GM12892 (cell line): ENCODE results near the gene TP73.

Experiments
- DNase-seq: peaks from one replicate; pipeline ENCODE4 v3.0.0; 2011; ENCODE audit not compliant: insufficient read length
- FAIRE-seq: peaks from 2 replicates; lab custom pipeline; 2011; peaks lifted over from hg19 to GRCh38; lab: Jason Lieb, UNC
- POLR2A ChIP-seq: IDR thresholded peaks from 2 replicates; pipeline ENCODE4 v1.6.1; 2011; ENCODE audit warnings: low read depth, low read length, control low read depth
- POLR2AphosphoS5 ChIP-seq: IDR thresholded peaks from 2 replicates; pipeline ENCODE4 v1.6.1; 2011; ENCODE audit warnings: low read depth, low read length, control low read depth
- TAF1 ChIP-seq: IDR thresholded peaks from 2 replicates; pipeline ENCODE4 v1.6.1; 2011; ENCODE audit warnings: low read depth, mild to moderate bottlenecking, control low read depth, low read length, borderline replicate concordance

Gene TP73

DNA sequence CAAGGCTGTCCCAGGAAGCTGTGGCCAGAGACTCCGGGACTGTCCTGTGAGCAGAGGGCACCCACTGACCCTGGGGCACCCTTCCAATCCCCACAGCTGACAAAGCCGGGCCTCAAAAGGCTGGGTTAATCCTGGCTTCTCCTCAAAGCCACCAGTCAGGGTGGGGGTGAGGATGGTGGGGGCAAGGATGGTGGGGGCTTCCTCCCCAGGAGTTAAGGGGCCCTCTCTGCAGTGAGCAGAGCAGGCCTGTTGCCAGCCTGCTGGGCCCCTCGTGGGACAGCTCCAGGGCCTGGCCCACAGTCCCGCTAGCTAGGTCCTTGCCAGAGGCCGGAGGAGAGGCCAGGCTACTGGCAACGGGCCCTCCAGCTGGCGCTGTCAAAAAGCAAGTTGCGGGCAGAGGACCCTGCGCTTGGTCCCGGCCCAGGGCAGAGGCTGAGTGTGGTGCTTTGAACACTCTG is 62.0 kb downstream of the TP73 start:
- DNase-seq (no peak), FAIRE-seq (no peak)
- no peak for TF ChIP-seq POLR2AphosphoS5
- TF ChIP-seq POLR2A = no peak
- TF ChIP-seq TAF1 = no peak

- DNase-seq = no peak
- no peak for FAIRE-seq
- no peak for TF ChIP-seq POLR2A
- no peak for TF ChIP-seq TAF1
- no peak for TF ChIP-seq POLR2AphosphoS5
These were observed 62.5 kb downstream of the TP73 start for GRCh38 chr1:3714814-3715213.

DNA sequence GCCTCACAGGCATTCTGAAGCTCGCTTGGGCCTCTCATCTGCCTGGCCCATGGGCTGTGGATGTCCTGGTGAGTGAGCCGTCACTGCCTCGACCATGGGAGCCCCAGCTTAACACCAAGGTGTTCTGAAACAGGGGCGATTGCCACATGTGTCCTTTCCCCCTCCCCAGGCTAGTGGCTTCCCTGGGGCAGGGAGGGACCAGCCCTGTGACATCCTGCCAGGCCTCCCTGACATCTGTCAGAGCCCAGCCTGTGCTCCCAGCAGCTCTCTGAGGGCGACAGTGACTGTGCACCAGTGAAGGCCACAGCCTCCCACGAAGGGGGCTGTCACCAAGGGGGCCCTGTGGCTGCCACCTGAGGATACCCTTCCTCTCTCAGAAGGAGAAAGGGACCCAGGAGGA is 64.0 kb downstream of the TP73 start:
- FAIRE-seq (no peak), DNase-seq (no peak)
- TF ChIP-seq TAF1 = no peak
- TF ChIP-seq POLR2AphosphoS5 = no peak
- no peak for TF ChIP-seq POLR2A

- TF ChIP-seq POLR2A (no peak), TAF1 (no peak), POLR2AphosphoS5 (no peak)
- FAIRE-seq (no peak), DNase-seq (no peak)
These were observed 64.9 kb downstream of the TP73 start for GRCh38 chr1:3717041-3717714.

GRCh38 chr1:3717715-3718601 is 65.6 kb downstream of the TP73 start:
- FAIRE-seq (no peak), DNase-seq (peak; percentile 87)
- no peak for TF ChIP-seq TAF1
- TF ChIP-seq POLR2AphosphoS5 = no peak
- no peak for TF ChIP-seq POLR2A

DNA sequence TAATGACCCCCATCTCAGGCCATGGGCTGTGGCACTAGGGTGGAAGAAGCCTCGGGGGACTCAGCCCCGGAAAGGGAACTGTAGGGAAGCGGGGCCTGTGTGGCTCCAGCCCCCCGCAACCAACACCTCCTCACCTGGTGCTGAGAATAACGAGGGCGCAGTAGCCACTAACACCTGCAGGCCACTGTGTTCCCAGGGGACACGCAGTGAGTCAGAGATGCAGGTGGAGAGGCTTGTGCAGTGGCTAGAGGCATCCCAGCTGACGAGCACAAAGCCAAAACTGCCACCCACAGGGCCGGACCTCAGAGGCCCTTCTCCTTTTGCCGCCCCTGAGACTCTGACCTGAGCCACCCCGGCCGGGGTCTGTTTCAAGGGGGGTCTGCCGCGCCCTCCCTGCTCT is 66.4 kb downstream of the TP73 start:
- FAIRE-seq = no peak
- TF ChIP-seq POLR2AphosphoS5 (no peak), POLR2A (no peak), TAF1 (no peak)
- DNase-seq = no peak

GRCh38 chr1:3721955-3722465 is 69.7 kb downstream of the TP73 start:
- DNase-seq (no peak), FAIRE-seq (no peak)
- TF ChIP-seq POLR2AphosphoS5 = no peak
- TF ChIP-seq TAF1 = no peak
- TF ChIP-seq POLR2A = no peak

GRCh38 chr1:3722846-3723245 is 70.5 kb downstream of the TP73 start:
- no peak for TF ChIP-seq POLR2A
- TF ChIP-seq TAF1 = no peak
- no peak for TF ChIP-seq POLR2AphosphoS5
- FAIRE-seq (no peak), DNase-seq (no peak)

DNA sequence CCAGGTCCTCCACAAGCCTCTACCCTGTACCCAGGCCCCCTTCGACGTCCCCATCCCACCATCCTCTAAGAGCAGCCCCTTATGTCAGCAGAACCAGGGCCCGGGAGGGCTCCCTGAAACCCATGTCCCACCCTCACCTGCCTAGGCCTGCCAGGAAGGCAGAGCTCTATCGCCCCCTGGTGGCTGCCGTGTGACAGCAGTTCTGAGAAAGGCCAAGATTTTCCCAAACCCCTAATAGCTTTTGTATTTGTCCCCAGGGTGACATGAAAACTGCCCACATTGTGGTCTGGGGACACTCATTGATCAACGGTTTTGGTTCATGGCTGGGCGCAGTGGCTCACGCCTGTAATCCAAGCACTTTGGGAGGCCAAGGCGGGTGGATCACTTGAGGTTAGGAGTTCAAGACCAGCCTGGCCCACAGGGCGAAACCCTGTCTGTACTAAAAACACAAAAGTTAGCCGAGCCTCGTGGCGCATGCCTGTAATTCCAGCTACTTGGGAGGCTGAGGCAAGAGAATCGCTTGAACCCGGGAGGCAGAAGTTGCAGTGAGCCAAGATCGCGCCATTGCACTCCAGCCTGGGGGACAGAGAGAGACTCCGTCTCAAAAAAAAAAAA is 72.2 kb downstream of the TP73 start:
- peak; percentile 72 for DNase-seq
- peak; percentile 76 for FAIRE-seq

DNA sequence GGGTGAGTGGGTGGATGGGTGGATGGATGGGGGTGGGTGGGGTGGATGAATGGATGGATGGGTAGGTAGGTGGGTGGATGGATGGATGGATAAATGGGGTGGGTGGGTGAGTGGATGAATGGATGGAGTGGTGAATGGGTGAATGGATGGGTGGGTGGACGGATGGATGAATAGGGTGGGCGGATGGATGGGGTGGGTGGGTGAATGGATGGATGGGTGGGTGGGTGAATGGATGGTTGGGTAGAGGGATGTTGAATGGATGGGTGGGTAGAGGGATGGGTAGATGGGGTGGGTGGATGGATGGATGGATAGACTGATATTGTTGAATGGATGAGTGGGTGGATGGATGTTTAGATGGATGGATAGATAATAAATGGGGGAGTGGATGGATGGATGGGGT is 73.0 kb downstream of the TP73 start:
- TF ChIP-seq POLR2AphosphoS5 (no peak), TAF1 (no peak), POLR2A (no peak)
- FAIRE-seq (no peak), DNase-seq (no peak)

GRCh38 chr1:3727042-3727824 is 74.9 kb downstream of the TP73 start:
- FAIRE-seq (no peak), DNase-seq (peak; percentile 70)
- TF ChIP-seq POLR2AphosphoS5 = no peak
- TF ChIP-seq POLR2A = no peak
- TF ChIP-seq TAF1 = no peak
